ENCODE measurements around the gene ARV1. TPM values are rescaled to one million over a fixed set of nuclear protein-coding genes. Genes with fewer than 3 reads are reported as not detected.

Gene ARV1
- total RNA-seq, 1 experiment from 2014 or later: 25.9 TPM

- Histone ChIP-seq H3K9me3 (ENCODE audit: control insufficient read depth, insufficient read depth, low read depth, low read length) (no peaks in the 10 kb centered on the region), H3K27ac (ENCODE audit: low read length) (no peak overlapping the region), H3K4me3 (ENCODE audit: low read depth in 2 of 2, low read length in 2 of 2) (no peak overlapping the region), H3K27me3 (ENCODE audit: control insufficient read depth, insufficient read depth, low read length) (0 out of 2 replicates have a peak, but pooled peaks cover 2% of the 10 kb centered on the region), H3K4me1 (ENCODE audit: control insufficient read depth, insufficient read depth, low read length) (no peaks in the 10 kb centered on the region), H3K36me3 (ENCODE audit: control insufficient read depth, insufficient read depth, low read length) (no peaks in the 10 kb centered on the region)
- in situ Hi-C loops (cut with HindIII; ENCODE audit: low pct_unique_long_range_greater_than_20kb, low sequenced_read_pairs) (no loop called here), intact Hi-C loops (cut with micrococcal nuclease; ENCODE audit: unreplicated experiment) (no loop called here)
- POLR2A ChIA-PET: interaction anchor here (0.5 kb wide), 1 partner anchor 96 kb away, joined by 3 read pairs; no protein-coding TSS in a partner anchor
- TF ChIP-seq, protein P1, sequence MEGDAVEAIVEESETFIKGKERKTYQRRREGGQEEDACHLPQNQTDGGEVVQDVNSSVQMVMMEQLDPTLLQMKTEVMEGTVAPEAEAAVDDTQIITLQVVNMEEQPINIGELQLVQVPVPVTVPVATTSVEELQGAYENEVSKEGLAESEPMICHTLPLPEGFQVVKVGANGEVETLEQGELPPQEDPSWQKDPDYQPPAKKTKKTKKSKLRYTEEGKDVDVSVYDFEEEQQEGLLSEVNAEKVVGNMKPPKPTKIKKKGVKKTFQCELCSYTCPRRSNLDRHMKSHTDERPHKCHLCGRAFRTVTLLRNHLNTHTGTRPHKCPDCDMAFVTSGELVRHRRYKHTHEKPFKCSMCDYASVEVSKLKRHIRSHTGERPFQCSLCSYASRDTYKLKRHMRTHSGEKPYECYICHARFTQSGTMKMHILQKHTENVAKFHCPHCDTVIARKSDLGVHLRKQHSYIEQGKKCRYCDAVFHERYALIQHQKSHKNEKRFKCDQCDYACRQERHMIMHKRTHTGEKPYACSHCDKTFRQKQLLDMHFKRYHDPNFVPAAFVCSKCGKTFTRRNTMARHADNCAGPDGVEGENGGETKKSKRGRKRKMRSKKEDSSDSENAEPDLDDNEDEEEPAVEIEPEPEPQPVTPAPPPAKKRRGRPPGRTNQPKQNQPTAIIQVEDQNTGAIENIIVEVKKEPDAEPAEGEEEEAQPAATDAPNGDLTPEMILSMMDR (IDR thresholded peaks at IDR 0.05): no peak
- TF ChIP-seq POLR2AphosphoS5 (IDR thresholded peaks at IDR 0.05; ENCODE audit: low read depth, low read length) (no peak), TCF7L2 (IDR thresholded peaks at IDR 0.05; ENCODE audit: low read depth, low read length) (no peak), SIN3A (IDR thresholded peaks at IDR 0.05; ENCODE audit: borderline replicate concordance, insufficient read depth, low read depth, low read length) (no peak)
- TF ChIP-seq, protein P2, sequence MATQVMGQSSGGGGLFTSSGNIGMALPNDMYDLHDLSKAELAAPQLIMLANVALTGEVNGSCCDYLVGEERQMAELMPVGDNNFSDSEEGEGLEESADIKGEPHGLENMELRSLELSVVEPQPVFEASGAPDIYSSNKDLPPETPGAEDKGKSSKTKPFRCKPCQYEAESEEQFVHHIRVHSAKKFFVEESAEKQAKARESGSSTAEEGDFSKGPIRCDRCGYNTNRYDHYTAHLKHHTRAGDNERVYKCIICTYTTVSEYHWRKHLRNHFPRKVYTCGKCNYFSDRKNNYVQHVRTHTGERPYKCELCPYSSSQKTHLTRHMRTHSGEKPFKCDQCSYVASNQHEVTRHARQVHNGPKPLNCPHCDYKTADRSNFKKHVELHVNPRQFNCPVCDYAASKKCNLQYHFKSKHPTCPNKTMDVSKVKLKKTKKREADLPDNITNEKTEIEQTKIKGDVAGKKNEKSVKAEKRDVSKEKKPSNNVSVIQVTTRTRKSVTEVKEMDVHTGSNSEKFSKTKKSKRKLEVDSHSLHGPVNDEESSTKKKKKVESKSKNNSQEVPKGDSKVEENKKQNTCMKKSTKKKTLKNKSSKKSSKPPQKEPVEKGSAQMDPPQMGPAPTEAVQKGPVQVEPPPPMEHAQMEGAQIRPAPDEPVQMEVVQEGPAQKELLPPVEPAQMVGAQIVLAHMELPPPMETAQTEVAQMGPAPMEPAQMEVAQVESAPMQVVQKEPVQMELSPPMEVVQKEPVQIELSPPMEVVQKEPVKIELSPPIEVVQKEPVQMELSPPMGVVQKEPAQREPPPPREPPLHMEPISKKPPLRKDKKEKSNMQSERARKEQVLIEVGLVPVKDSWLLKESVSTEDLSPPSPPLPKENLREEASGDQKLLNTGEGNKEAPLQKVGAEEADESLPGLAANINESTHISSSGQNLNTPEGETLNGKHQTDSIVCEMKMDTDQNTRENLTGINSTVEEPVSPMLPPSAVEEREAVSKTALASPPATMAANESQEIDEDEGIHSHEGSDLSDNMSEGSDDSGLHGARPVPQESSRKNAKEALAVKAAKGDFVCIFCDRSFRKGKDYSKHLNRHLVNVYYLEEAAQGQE (IDR thresholded peaks at IDR 0.05; ENCODE audit: insufficient read depth in 1 of 2, low read depth in 2 of 2, low read length in 1 of 2): no peak
- DNase-seq (ENCODE audit: low read depth, low spot score) (no peak), ATAC-seq (no peak)
- no TSS peak for BruUV-seq (replicated peaks)
- CTCF ChIA-PET: no interaction called here
Measured at GRCh38 chr1:231016966-231017365, 38.1 kb downstream of the ARV1 start.

DNA sequence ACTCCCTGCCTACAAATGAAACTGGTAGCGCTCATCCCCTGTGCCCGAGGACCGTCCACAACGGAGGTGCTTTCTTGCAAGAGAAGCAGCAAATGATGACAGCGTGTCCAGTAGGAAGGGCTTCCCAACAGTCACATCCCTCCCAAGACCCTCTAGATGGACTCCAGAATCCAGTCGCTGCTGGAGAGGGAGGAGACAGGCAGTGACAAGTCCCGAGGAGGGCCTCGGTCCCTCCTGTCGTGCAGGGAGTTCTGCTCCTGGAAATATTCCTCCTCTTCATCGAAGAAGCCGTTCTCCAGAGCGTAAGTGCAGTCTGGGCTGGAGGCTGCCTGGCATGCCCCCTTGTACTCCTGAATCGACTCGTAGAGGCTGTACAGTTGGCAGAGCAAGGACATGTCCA lies 40.8 kb downstream of the ARV1 start:
- no peak for DNase-seq (ENCODE audit: low read depth, low spot score)

More for the DNA sequence above, 40.8 kb downstream of the ARV1 start:
- CTCF ChIA-PET: no interaction called here
- no peaks in the 10 kb centered on the region for H3K36me3 ChIP-seq (ENCODE audit: control insufficient read depth, insufficient read depth, low read length)
- no TSS peak for BruUV-seq (replicated peaks)
- no peak for ATAC-seq
- no peaks in the 10 kb centered on the region for H3K9me3 ChIP-seq (ENCODE audit: control insufficient read depth, insufficient read depth, low read depth, low read length)
- intact Hi-C loops (cut with micrococcal nuclease; ENCODE audit: unreplicated experiment): no loop called here
- no peaks in the 10 kb centered on the region for H3K4me1 ChIP-seq (ENCODE audit: control insufficient read depth, insufficient read depth, low read length)
- in situ Hi-C loops (cut with HindIII; ENCODE audit: low pct_unique_long_range_greater_than_20kb, low sequenced_read_pairs): no loop called here
- TF ChIP-seq, protein P1 (IDR thresholded peaks at IDR 0.05): no peak
- no peak for TF ChIP-seq TCF7L2 (IDR thresholded peaks at IDR 0.05; ENCODE audit: low read depth, low read length)
- TF ChIP-seq SIN3A (IDR thresholded peaks at IDR 0.05; ENCODE audit: borderline replicate concordance, insufficient read depth, low read depth, low read length): no peak
- TF ChIP-seq POLR2AphosphoS5 (IDR thresholded peaks at IDR 0.05; ENCODE audit: low read depth, low read length): no peak
- H3K27ac ChIP-seq (ENCODE audit: low read length): no peak overlapping the region
- no peaks in the 10 kb centered on the region for H3K27me3 ChIP-seq (ENCODE audit: control insufficient read depth, insufficient read depth, low read length)
- POLR2A ChIA-PET: no interaction called here
- no peak overlapping the region for H3K4me3 ChIP-seq (ENCODE audit: low read depth in 2 of 2, low read length in 2 of 2)

All from Panc1 (cell line).